Osteoblast (primary cell): ENCODE data around the gene PGGT1B. TPM values are rescaled to one million over a fixed set of nuclear protein-coding genes. Genes with fewer than 3 reads are reported as not detected.

ENCODE experiments used
- DNase-seq: peaks from one replicate; pipeline ENCODE4 v3.0.0; 2011; ENCODE audit warnings: low spot score, mixed read lengths; ENCODE audit not compliant: insufficient read length; ENCODE audit errors: missing footprints
- H2AFZ ChIP-seq: 2 replicates; pipeline ENCODE4 v1.6.0; 2011; ENCODE audit warnings: mild to moderate bottlenecking, low read length
- H3K27ac ChIP-seq: 2 replicates; pipeline ENCODE4 v1.5.1; 2011; ENCODE audit warnings: mild to moderate bottlenecking, low read depth, low read length, moderate library complexity
- H3K27me3 ChIP-seq: 2 replicates; pipeline ENCODE4 v1.6.0; 2012; ENCODE audit warnings: mild to moderate bottlenecking, control low read depth, inconsistent platforms, low read length, moderate library complexity; ENCODE audit not compliant: insufficient read depth
- H3K36me3 ChIP-seq: 2 replicates; pipeline ENCODE4 v1.5.1; 2011; ENCODE audit warnings: mild to moderate bottlenecking, low read length, control low read depth, moderate library complexity; ENCODE audit not compliant: insufficient read depth
- H3K4me1 ChIP-seq: 2 replicates; pipeline ENCODE4 v1.5.1; 2011; ENCODE audit warnings: mild to moderate bottlenecking, low read length, control low read depth, moderate library complexity; ENCODE audit not compliant: insufficient read depth
- H3K4me2 ChIP-seq: 2 replicates; pipeline ENCODE4 v1.6.0; 2011; ENCODE audit warnings: mild to moderate bottlenecking, low read length; ENCODE audit not compliant: insufficient read depth
- H3K4me3 ChIP-seq: fragments of 200-600 bp; sonication (generic); 3 replicates; pipeline ENCODE4 v1.5.1; 2012; ENCODE audit warnings: mild to moderate bottlenecking, low read length, inconsistent platforms; ENCODE audit not compliant: insufficient read depth
- H3K79me2 ChIP-seq: 2 replicates; pipeline ENCODE4 v1.6.0; 2012; ENCODE audit warnings: mild to moderate bottlenecking, low read length, control low read depth, inconsistent platforms; ENCODE audit not compliant: insufficient read depth
- H3K9me3 ChIP-seq: 2 replicates; pipeline ENCODE4 v1.5.1; 2011; ENCODE audit warnings: low read depth, low read length, control low read depth
- H4K20me1 ChIP-seq: 2 replicates; pipeline ENCODE4 v1.6.0; 2012; ENCODE audit warnings: mild to moderate bottlenecking, low read length, control low read depth; ENCODE audit not compliant: insufficient read depth
- CTCF ChIP-seq: IDR thresholded peaks from 2 replicates; pipeline ENCODE4 v1.5.1; 2011; ENCODE audit warnings: mild to moderate bottlenecking, low read depth, low read length, moderate library complexity; ENCODE audit errors: extremely low read depth
- total RNA-seq: library from RNA; depleted of rRNA; stranded (reverse); fragments of >200 nt; gene quantifications from 2 replicates; pipeline ENCODE4 v1.2.3, GENCODE V29; 2012

The PGGT1B gene
- total RNA-seq, 1 donor = 14.1 TPM

GRCh38 chr5:115295777-115296123 lies 33.1 kb upstream of the PGGT1B start:
- peak; percentile 55 for DNase-seq

GRCh38 chr5:115291397-115291796 lies 28.7 kb upstream of the PGGT1B start:
- Histone ChIP-seq H2AFZ (no peak overlapping the region), H3K4me3 (no peak overlapping the region), H3K9me3 (no peaks in the 10 kb centered on the region), H3K27ac (no peak overlapping the region), H3K36me3 (no peaks in the 10 kb centered on the region), H4K20me1 (no peaks in the 10 kb centered on the region), H3K4me2 (no peak overlapping the region), H3K79me2 (peaks cover 7% of the 10 kb centered on the region), H3K27me3 (no peaks in the 10 kb centered on the region), H3K4me1 (peaks cover 6% of the 10 kb centered on the region)
- no peak for TF ChIP-seq CTCF
- no peak for DNase-seq

More at GRCh38 chr5:115295777-115296123, 33.1 kb upstream of the PGGT1B start:
- no peaks in the 10 kb centered on the region for H3K9me3 ChIP-seq
- peak overlapping the region; percentile 97 for H2AFZ ChIP-seq
- H3K4me3 ChIP-seq = peak overlapping the region; percentile 80
- H3K27me3 ChIP-seq = no peaks in the 10 kb centered on the region
- H3K36me3 ChIP-seq = no peaks in the 10 kb centered on the region
- H3K79me2 ChIP-seq = peaks cover 7% of the 10 kb centered on the region
- H3K27ac ChIP-seq = no peak overlapping the region
- H4K20me1 ChIP-seq = no peaks in the 10 kb centered on the region
- H3K4me2 ChIP-seq = peak overlapping the region; percentile 98
- no peak for TF ChIP-seq CTCF
- peaks cover 6% of the 10 kb centered on the region for H3K4me1 ChIP-seq

GRCh38 chr5:115289104-115289503 lies 26.4 kb upstream of the PGGT1B start:
- no peaks in the 10 kb centered on the region for H3K9me3 ChIP-seq
- no peak for DNase-seq
- no peak overlapping the region for H2AFZ ChIP-seq
- TF ChIP-seq CTCF = no peak
- no peak overlapping the region for H3K4me2 ChIP-seq
- no peak overlapping the region for H3K4me3 ChIP-seq
- no peak overlapping the region for H3K27ac ChIP-seq
- H3K79me2 ChIP-seq = no peaks in the 10 kb centered on the region
- no peaks in the 10 kb centered on the region for H3K36me3 ChIP-seq
- H4K20me1 ChIP-seq = no peaks in the 10 kb centered on the region
- H3K4me1 ChIP-seq = no peaks in the 10 kb centered on the region
- H3K27me3 ChIP-seq = no peaks in the 10 kb centered on the region

GRCh38 chr5:115284021-115284420 lies 21.3 kb upstream of the PGGT1B start:
- no peak for TF ChIP-seq CTCF
- Histone ChIP-seq H3K27me3 (no peaks in the 10 kb centered on the region), H3K4me2 (no peak overlapping the region), H4K20me1 (no peaks in the 10 kb centered on the region), H3K36me3 (no peaks in the 10 kb centered on the region), H3K9me3 (no peaks in the 10 kb centered on the region), H3K4me1 (no peaks in the 10 kb centered on the region), H2AFZ (no peak overlapping the region), H3K79me2 (no peaks in the 10 kb centered on the region), H3K4me3 (no peak overlapping the region), H3K27ac (no peak overlapping the region)
- no peak for DNase-seq
